ENCODE measurements around the gene VSTM4. TPM values are rescaled to one million over a fixed set of nuclear protein-coding genes. Genes with fewer than 3 reads are reported as not detected.

Gene VSTM4
- polyA plus RNA-seq, 1 donor (not counting 4 experiments of a cell fraction or from before 2014, with no cell fraction given) = not detected

- no peak overlapping the region for H3K4me2 ChIP-seq (ENCODE audit: control insufficient read depth, extremely low read depth, insufficient read depth, low read depth, low read length)
- no peaks in the 10 kb centered on the region for H3K36me3 ChIP-seq (ENCODE audit: control insufficient read depth in 2 of 2, extremely low read depth in 1 of 2, insufficient read depth in 2 of 2, low read length in 2 of 2)
- no peak for FAIRE-seq
- no peaks in the 10 kb centered on the region for H4K20me1 ChIP-seq (ENCODE audit: control insufficient read depth, extremely low read depth, insufficient read depth, low read length)
- peaks cover 3% of the 10 kb centered on the region for H3K27me3 ChIP-seq (ENCODE audit: control insufficient read depth, extremely low read depth, insufficient read depth, low read length)
- no peaks in the 10 kb centered on the region for H3K9me1 ChIP-seq (ENCODE audit: control insufficient read depth, extremely low read depth, insufficient read depth, low read length)
- H3K4me3 ChIP-seq (ENCODE audit: control insufficient read depth in 2 of 3, extremely low read depth in 1 of 3, insufficient read depth in 2 of 3, low read depth in 1 of 3, low read length in 3 of 3) = no peak overlapping the region
- TF ChIP-seq CTCF (optimal IDR thresholded peaks at IDR 0.05 in 1 of 3, IDR thresholded peaks at IDR 0.05 in 1 of 3, conservative IDR thresholded peaks at IDR 0.05 in 1 of 3; ENCODE audit: extremely low read depth in 1 of 3, insufficient read depth in 2 of 3, low read length in 3 of 3) (no peak), EZH2 (IDR thresholded peaks at IDR 0.05; ENCODE audit: low read length) (no peak)
- H3K79me2 ChIP-seq (ENCODE audit: control insufficient read depth, insufficient read depth, low read length) = no peaks in the 10 kb centered on the region
- H2AFZ ChIP-seq (ENCODE audit: control insufficient read depth, low read length) = no peak overlapping the region
- H3K27ac ChIP-seq (ENCODE audit: control insufficient read depth, insufficient read depth, low read length) = no peak overlapping the region
- dilution Hi-C loops (cut with MboI; ENCODE audit: extremely low pct_ligation_motif_present, low sequenced_read_pairs) = no loop called here
- H3K4me1 ChIP-seq (ENCODE audit: control insufficient read depth, extremely low read depth, insufficient read depth, low read length) = no peaks in the 10 kb centered on the region
- DNase-seq (ENCODE audit: low read depth, low spot score) = no peak
- no peak overlapping the region for H3K9ac ChIP-seq (ENCODE audit: control insufficient read depth, extremely low read depth, insufficient read depth, low read length)
- H3K9me3 ChIP-seq (ENCODE audit: control insufficient read depth, low read depth, low read length) = no peaks in the 10 kb centered on the region
Measured at GRCh38 chr10:49052069-49052468, 63.3 kb downstream of the VSTM4 start.

GRCh38 chr10:49050906-49051305, 64.4 kb downstream of the VSTM4 start:
- Histone ChIP-seq H3K79me2 (ENCODE audit: control insufficient read depth, insufficient read depth, low read length) (no peaks in the 10 kb centered on the region), H3K9ac (ENCODE audit: control insufficient read depth, extremely low read depth, insufficient read depth, low read length) (no peak overlapping the region), H3K4me3 (ENCODE audit: control insufficient read depth in 2 of 3, extremely low read depth in 1 of 3, insufficient read depth in 2 of 3, low read depth in 1 of 3, low read length in 3 of 3) (no peak overlapping the region), H3K4me2 (ENCODE audit: control insufficient read depth, extremely low read depth, insufficient read depth, low read depth, low read length) (no peak overlapping the region), H3K9me1 (ENCODE audit: control insufficient read depth, extremely low read depth, insufficient read depth, low read length) (no peaks in the 10 kb centered on the region), H3K4me1 (ENCODE audit: control insufficient read depth, extremely low read depth, insufficient read depth, low read length) (no peaks in the 10 kb centered on the region), H2AFZ (ENCODE audit: control insufficient read depth, low read length) (no peak overlapping the region), H4K20me1 (ENCODE audit: control insufficient read depth, extremely low read depth, insufficient read depth, low read length) (no peaks in the 10 kb centered on the region), H3K27ac (ENCODE audit: control insufficient read depth, insufficient read depth, low read length) (no peak overlapping the region), H3K36me3 (ENCODE audit: control insufficient read depth in 2 of 2, extremely low read depth in 1 of 2, insufficient read depth in 2 of 2, low read length in 2 of 2) (no peaks in the 10 kb centered on the region), H3K9me3 (ENCODE audit: control insufficient read depth, low read depth, low read length) (no peaks in the 10 kb centered on the region), H3K27me3 (ENCODE audit: control insufficient read depth, extremely low read depth, insufficient read depth, low read length) (peaks cover 3% of the 10 kb centered on the region)
- no peak for TF ChIP-seq EZH2 (IDR thresholded peaks at IDR 0.05; ENCODE audit: low read length)
- no peak for TF ChIP-seq CTCF (optimal IDR thresholded peaks at IDR 0.05 in 1 of 3, IDR thresholded peaks at IDR 0.05 in 1 of 3, conservative IDR thresholded peaks at IDR 0.05 in 1 of 3; ENCODE audit: extremely low read depth in 1 of 3, insufficient read depth in 2 of 3, low read length in 3 of 3)
- DNase-seq (ENCODE audit: low read depth, low spot score) = no peak
- dilution Hi-C loops (cut with MboI; ENCODE audit: extremely low pct_ligation_motif_present, low sequenced_read_pairs) = no loop called here
- FAIRE-seq = no peak
